NCI-H2196 treated with DMSO at 0.1 percent for 48 hours (cell line): ENCODE data around the gene LTBP2.

Experiments
- DNase-seq: peaks from one replicate; lab custom pipeline; 2025; ENCODE audit not compliant: unreplicated experiment; lab: John Stamatoyannopoulos, UW

Gene LTBP2

DNA sequence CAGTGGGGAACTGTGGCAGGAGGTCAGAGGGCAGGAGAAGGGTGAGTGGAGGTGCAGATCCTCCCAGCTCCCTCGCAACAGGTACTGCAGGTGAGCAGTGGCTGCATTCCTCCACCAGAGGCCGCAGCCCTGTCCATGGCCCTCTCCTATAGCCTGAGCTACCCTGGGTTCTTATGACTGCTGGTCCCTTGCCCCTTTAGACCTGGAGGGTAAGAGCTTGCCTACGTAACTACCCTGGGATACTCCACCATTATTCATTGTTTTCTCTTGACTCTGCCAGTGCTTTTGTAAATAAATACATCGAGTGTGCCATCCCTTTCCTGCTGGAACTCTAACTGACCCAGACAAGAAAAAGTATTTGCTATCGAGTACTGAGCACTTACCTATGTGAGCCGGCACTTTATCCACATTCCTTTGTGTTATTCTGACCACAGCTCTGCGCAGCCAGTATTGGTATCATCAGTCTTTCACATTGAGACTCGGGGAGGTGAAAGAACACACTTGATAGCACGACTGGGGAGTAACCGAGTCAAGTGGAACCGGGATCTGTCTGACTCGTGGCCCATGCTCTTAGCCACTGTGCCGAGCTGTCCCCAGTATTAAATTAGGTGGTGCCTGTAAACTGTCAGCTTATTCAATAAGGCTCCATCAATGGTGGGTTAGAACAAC is 38.5 kb downstream of the LTBP2 start:
- no peak for DNase-seq

DNA sequence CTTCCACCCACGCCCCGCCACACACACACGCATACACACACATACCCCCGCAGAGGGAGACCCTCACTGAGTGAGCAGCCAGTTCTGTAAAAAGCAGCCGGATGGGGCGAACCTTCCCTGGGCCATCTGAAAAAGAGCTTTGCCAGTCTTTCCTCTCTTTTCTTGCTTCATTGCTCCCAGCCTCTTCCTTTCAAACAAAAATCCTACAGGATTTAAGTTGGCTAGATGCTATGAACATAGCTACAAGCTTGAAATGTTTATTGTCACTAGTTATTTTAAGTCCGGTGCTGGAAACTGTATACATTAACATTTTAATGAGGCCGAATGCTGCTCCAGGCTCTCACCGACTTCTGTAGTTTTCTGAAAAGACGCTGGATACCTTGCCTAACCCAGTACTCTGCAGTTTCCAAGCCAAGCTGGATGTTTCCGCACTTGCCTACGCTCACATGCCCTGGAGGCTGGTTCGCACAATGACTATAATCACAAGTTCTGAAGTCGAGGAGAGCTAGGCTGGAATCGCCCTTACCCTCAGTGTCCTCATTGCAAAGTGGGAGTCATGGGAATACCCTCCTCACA is 39.2 kb downstream of the LTBP2 start:
- DNase-seq = no peak

DNA sequence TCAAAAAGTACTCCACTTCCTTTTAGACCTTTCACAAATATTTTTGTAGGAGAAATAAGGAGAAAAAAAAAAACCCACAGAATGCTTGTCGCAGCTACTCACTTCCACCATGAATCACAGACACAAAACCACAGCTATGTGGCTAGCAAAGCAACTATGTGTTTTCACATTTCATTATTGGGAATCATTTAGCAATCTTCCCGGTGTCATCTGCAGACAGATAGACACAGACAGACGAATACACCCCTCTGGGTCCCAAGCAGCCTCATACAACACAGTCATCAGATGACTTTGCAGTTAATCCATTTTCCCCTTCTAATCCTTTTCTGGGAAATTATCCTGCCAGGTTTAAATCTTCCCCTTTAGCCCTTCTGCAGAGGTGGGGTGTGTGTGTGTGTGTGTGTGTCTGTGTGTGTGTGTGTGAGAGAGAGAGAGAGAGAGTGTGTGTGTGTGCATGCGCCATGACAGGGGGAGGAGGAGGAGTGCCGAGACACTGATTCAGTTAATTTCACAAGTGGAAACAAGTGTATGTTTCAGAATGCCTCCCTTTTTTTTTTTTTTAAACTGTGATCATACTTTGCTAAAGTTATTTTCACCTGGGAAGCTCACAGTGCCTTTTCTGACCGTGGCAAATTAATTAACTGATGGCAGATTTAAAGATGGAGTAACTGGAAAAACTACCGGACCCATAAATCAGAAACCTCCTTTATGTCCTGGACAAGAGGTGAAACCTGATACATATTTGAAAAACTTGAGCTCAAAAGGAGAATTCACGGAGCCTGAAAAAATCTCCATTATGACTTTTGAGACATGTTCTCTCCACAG is 39.9 kb downstream of the LTBP2 start:
- no peak for DNase-seq

DNA sequence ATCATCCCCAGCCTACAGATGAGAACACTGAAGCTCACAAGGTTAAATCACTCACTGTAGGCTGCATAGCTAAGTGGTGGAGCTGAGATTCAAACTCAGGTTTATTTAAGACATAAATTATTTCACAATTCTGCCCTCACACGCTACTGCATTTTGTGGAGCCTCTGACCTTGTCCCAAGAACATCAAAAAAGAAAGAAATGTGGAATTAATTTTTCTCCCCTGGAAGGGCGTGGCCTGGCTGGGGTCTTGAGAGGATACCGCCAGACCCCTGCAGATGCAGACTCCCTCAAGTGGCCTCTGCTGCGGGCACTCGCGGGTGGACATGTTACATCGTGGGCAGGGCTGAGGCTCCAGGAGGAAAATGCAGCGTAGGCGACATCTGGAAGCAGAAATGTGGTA is 40.6 kb downstream of the LTBP2 start:
- DNase-seq = no peak

DNA sequence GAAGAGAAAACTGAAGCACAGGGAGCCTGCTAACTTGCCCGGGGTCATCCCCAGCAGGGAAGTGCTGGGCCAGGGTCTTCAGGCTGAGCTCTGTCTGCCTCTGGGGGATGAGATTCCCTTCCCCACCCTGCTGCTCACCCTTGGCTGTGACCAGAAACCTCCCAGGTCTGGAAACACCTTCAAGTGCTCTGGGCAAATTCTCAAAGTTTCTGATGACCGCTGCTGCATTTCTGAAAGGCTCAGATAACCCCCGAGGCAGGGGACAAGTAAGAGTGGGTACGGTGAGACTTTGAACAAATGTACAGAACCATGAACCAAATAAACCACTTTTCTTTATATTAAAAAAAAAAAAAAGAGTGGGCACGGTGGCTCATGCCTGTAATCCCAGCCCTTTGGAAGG is 41.3 kb downstream of the LTBP2 start:
- no peak for DNase-seq

DNA sequence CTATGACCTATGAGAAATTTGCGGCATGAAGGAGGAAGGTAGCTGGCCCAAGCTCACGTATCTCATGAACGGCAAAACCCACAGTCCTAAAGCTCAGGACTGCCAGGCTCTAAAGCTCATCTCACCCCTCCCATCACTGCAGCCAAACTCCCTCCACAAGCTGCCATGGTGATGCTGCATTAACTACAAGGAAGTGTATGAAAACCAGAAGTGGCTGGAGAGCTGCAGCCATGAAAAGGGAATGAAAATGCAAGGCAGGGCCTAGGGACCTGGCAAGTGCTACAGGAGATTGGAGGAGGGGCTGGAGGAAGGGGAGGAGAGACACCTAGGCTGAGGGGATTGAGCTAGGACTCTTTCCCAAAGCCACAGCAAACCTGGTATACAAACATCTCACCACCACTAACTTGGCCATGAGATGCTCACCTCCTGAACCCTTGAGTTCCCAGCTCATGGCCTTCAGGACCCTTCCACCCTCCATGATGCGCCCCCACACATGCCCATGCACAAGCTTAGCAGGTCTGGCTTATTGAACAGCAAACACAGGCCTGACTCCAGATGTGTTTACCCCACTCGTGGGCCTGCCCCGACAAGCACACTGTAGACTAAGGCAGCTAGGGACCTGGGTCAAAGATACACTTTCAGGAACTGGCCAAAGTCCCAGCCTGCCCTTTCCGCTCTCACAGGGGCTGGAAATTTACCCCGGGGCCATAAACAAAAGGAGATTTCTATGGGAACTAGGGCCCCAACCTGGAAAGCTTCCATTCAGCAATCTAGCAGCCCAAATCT is 42.0 kb downstream of the LTBP2 start:
- no peak for DNase-seq

DNA sequence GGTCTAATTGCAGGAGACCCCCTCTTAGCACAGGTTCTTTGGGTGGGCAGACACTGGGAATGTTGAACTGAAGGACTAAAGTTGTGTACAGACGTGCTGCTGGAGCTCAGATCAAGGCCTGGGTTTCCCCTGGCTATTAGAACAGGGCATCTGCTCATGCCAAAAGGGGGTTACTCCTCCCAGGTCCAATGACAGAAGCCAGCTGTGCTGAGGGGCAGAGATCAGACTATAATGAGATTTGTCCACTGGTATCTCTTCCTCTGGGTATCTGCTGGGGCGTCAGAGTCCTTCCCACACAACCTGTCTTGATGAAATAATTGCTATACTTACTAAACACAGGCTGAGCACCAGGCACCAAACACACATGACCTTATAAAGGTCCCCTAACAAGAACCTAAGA is 42.6 kb downstream of the LTBP2 start:
- DNase-seq = no peak

DNA sequence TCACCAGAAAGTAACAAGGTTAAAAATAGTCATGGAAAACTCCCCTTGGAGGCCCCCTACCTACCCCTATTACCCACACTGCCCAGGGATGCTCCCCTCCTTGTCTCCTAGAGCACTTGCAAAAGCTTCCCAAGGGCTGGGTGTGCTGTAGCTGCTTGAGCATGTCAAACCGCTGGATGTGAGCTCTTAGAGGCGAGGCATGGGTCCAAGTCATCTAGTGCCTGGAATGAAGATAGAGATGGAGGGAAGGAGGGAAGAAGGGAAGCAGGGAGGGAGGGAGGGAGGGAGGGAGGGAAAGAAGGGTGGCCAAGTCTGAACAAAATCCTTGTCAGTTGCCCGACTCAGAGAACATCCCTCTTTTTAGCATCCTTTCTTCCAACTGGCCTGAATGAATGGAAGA is 43.1 kb downstream of the LTBP2 start:
- DNase-seq = no peak

DNA sequence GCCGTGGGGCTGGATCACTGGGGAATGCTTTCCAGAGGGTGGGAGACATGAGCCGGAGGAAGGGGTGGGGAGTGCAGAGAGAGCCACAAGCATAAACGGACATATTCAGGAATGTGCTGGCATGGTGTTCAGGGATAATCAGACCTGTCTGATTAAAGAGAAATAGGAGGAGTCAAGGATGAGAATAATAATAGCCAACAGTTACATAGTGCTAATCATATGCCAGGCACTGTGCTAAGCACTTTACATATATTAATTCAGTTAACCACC is 43.7 kb downstream of the LTBP2 start:
- DNase-seq = no peak

DNA sequence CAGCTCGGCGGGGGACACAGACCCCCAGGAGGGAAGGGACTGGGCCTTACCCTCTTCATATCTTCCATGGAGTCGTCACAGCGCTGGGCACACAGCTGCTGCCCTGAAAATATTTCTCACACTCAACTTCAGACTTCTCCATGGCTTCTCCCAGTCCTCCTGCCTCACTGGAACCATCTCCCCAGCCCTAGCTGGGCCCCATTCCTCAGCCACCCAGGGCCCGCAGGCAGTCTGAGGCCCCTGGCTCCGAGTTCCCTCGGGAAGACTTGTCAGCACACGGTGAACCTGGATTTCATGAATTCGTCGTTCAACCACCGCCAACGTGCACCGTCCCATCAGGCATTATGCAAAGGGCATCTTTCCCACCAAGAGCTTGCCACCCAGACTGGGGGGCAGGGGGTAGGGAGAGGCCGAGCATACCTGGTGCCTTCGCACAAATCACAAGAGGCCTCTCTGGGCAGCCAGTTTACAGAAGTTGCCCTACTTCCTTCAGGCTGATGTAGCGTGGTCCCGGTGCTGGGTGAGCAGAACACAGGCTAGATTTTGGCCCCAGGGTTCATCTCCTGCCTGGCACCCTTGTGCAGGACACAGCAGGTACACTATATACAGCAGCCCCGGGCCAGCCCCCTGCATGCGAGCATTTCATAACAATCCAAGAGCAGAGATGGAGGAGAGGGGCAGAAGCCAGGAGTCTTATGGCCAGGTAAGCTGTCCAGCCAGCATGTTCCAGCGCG is 44.2 kb downstream of the LTBP2 start:
- no peak for DNase-seq

DNA sequence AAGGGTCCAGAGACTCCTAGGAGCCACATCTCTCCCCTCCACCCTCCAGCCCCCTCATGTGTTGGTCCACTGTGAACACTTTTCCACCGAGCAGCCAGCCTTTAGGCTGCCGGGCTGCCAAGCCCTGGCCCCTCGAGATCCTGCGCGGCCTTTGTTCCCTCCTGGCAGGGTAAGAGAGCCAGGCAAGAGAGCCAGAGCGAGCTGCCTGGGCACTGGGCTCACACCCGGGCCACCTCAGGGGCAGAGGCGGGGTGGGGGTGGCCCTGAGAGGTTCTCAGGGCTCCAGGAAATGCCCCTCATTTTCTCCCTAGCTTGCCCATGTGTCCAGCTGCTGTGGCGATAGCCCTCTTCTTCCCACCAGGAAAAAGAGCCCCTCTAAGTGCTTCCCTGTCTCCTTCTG is 44.8 kb downstream of the LTBP2 start:
- DNase-seq = no peak

DNA sequence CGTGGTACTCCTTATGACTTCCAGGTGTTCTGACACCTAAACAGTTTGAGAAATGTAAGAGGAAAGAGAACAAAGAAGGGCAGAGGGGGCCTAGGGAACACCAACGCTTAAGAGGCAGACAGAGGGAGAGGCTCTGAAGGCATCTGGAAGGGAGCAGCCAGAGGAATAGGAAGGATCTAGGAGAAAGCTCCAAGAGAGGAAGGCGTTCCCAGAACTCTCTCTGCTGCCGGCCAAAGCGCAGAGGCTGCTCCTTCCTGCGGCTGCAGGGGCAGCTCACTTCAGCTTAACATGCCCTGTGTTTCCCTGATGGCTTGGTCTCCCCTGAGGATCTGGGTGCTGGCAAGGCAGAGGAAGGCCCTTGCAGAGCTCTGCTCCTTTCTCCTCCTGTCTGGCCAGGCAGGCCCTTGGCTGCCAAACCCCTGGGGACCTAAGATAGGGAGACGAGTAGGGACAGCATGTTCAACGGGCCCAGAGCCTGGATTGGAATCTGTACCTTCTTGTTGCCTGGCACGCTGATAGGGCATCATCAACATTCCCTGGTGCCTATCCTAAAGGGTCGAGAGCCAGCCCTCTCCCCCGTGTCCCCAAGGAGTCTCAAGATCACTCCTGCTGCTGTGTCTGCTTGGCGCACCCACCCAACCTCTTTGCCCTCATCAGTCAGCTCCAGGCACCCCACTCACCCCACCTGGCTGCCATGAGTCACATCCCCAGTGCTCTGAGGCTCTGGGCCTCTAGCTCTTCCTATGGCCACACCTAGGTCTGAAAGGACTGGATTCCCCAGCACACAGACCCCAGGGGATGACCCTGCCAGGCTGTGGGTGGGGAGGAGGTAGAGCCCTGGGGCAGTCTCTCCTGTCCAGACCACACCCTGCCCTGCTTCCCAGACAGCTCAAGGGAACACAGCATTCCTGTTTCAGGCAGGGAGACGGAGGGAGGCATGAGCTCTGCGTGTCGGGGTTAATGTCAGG is 45.6 kb downstream of the LTBP2 start:
- no peak for DNase-seq

DNA sequence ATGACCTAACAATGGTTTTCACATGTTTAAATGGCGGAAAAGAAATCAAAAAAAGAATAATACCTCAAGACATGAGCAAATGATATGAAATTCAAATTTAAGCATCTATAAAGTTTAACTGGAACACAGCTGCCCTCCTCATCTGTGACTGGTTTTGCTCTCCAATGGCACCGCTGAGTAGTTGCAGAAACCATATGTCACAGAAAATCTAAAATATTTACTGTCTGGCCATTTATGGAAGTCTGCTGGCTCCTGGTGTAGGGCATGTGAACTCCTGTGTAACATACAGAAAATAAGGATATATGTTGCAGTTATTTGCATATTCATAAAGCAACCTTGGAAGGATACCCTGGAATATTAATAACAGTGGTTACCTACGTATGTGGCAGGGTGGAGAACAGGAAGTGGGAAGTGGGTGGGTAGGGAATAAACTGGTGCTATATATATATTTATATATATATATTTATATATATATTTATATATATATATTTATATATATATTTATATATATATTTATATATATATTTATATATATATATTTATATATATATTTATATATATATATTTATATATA is 48.4 kb downstream of the LTBP2 start:
- DNase-seq = no peak

DNA sequence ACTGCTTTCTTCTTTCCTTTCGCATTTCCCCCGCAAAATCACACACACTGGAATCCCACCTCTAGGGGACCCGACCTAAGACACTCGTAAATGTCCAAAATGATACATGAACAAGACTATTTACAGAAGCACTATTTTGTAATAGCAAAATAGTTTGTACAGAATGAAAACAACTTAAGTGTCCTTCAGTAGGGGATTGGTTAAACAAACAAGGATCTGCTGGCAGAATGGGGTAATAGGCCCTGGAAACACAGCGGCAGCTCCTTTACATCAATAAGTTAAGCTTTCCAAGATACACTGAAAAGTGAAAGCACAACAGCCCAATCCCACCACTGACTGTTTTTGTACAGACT is 48.8 kb downstream of the LTBP2 start:
- DNase-seq = no peak

DNA sequence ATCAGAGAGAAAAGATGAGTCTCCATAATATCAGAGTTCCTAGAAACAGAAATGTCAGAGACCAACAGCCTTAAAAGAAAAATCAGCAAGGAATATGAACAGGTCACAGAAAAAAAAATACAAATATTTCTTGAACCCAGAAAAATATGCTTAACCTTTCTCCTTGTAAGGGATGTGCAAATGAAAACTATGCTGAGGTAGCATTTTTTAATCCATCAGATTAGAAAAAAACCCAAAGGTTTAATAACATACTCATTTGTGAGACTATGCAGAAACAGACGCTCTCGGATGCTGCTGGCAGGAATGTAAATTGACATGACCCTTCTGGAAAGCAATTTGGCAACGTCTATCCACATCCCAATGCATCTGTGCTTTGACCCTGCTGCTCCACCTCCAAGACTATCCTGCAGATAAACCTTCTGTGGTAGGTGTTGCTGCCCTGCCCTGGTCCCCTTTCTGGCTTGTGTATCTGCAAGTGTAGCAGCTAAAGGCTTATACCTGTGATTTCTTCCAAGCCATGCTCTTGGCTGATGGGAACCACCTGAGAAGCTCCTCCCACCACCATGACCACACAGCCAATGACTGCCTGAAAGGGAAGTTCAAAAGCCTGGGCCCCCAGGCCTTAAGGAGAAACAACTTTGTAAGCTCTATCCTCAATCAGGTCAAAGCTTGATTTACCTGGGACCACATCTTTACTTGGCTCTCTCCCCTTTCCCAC is 49.4 kb downstream of the LTBP2 start:
- no peak for DNase-seq

DNA sequence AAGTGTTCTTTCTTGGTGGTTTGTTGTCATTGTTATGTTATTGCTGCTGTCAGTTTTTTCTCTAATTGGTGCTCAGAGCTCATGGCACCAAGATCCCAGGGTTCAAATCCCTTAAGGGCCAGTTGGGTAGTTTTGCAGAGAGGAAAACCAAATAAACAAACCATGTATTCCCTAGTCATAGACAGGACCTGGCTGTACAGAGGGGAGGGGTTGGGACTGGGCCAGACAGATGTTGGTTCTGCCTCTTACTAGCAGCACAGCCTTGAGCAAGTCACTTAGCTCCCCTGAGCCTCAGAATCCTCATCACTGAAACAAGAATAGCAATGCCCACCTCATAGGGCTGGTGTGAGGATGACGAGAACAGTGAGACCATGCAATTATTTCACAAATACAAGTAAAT is 53.4 kb downstream of the LTBP2 start:
- no peak for DNase-seq

DNA sequence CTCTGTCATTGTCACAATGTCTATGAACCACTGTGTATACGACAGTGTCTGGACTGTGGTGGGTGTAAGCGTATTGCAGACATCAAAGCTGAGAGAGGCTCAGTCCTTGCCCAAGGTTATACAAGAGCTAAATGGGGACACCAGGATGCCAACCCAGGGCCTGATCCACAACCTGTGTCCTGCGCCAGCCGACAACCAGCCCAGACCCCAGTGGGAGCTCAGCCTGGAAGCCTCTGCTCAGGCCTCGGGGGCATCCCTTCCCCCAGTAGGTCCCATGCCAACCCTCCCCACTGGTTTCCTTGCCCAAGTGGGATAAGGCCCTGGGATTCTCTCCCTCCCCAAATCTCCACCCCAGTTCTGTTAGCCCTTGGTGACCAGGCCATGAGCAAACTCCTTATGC is 54.3 kb downstream of the LTBP2 start:
- no peak for DNase-seq

DNA sequence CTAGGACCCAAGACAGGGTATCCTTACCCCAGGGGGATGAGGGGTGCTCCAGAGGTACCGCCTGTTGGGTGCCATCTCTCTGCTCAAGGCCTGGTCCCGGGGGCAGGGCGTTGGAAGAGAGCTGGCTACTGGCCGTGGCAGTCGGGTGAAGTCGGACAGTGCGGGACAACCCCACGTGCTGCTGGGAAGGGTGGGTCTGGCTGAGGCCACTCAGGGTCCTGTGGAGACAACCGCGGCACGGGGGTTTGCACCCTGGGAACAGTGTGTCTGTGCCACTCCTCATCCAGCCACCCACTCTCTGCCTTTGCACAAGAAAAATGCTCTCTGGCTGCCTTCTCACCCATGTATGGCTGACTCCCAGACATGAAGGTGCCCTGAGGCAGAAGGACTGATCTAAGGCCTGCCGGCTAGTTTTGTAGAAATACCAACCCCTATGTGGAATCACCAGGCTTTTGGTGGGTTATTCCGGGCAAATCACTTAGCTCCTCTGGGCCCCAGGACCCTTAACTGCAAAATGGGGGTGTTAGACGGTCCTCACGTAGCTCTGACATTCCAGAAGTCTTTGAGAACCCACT is 56.5 kb downstream of the LTBP2 start:
- DNase-seq = no peak
